Measurements from ENCODE around the gene MPDZ.

DNA sequence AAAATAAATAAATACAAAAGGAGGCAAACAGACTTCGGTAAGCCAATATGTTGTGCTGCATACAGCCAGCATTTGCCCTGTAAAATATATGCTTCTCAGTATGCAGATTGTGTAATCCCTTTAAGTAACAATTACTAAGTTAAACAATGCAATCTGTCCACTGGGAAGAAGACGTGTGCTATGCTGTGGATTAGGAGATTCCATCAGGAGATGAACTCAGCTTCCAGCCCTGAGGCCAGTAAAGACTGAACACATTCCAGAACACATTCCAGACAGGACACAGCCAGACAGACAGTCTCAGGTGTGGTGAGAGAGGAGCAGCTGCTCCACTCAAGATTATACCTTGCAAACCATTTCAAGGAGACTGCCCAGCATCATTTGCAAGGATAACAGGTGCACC, 97.8 kb downstream of the MPDZ start:
- TF ChIP-seq, protein P1, sequence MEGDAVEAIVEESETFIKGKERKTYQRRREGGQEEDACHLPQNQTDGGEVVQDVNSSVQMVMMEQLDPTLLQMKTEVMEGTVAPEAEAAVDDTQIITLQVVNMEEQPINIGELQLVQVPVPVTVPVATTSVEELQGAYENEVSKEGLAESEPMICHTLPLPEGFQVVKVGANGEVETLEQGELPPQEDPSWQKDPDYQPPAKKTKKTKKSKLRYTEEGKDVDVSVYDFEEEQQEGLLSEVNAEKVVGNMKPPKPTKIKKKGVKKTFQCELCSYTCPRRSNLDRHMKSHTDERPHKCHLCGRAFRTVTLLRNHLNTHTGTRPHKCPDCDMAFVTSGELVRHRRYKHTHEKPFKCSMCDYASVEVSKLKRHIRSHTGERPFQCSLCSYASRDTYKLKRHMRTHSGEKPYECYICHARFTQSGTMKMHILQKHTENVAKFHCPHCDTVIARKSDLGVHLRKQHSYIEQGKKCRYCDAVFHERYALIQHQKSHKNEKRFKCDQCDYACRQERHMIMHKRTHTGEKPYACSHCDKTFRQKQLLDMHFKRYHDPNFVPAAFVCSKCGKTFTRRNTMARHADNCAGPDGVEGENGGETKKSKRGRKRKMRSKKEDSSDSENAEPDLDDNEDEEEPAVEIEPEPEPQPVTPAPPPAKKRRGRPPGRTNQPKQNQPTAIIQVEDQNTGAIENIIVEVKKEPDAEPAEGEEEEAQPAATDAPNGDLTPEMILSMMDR (IDR thresholded peaks at IDR 0.05), result no peak
- TF ChIP-seq POLR2A (IDR thresholded peaks at IDR 0.05), result no peak

Measured in thyroid gland (tissue), 4 donors.